ENCODE measurements around the gene STN1.

The STN1 gene

DNA sequence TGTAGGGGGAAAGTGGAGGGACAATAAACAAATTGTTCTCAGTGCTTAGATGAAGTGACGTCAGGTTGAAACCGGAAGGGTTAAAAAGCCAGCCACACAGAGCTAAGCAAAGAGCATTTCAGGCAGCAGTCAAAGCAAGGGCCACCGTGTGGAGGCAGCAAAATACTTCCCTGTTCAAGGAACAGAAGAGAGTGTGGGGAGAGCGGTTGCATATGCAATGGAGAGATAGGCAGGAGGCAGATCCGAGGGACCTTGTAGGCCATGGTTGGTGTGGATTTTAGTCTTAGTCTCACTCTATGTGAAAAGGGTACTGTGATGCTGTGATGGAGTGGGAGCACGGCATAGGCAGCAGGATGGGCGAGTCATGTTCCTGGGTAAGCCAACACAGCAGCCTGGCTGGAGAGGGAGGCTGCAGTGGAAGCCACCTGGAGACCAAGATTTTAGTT is 3.8 kb upstream of the STN1 start:
- TF ChIP-seq, protein P1, sequence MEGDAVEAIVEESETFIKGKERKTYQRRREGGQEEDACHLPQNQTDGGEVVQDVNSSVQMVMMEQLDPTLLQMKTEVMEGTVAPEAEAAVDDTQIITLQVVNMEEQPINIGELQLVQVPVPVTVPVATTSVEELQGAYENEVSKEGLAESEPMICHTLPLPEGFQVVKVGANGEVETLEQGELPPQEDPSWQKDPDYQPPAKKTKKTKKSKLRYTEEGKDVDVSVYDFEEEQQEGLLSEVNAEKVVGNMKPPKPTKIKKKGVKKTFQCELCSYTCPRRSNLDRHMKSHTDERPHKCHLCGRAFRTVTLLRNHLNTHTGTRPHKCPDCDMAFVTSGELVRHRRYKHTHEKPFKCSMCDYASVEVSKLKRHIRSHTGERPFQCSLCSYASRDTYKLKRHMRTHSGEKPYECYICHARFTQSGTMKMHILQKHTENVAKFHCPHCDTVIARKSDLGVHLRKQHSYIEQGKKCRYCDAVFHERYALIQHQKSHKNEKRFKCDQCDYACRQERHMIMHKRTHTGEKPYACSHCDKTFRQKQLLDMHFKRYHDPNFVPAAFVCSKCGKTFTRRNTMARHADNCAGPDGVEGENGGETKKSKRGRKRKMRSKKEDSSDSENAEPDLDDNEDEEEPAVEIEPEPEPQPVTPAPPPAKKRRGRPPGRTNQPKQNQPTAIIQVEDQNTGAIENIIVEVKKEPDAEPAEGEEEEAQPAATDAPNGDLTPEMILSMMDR (IDR thresholded peaks at IDR 0.05; ENCODE audit: low read depth, low read length): no peak
- H3K4me3 ChIP-seq (ENCODE audit: low read depth, low read length): no peak overlapping the region

DNA sequence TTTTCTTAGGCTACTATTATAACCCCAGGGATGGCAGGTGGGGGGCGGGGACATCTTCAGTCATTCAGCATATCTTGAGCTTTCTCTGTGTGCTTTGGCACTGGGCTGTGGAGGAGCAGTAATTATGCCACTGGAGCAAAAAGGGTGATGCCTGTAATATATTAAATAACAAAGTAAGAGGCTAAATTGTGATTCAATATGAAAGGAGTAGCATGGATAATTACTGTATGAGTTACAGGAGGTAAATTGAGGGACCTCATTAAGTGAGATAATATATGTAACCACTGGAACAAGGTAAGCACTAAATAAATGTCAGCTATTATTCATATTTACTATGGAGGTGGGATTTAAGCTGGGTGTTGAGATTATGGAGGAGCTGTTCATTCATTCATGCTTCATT is 3.3 kb upstream of the STN1 start:
- TF ChIP-seq, protein P1 (IDR thresholded peaks at IDR 0.05; ENCODE audit: low read depth, low read length): no peak
- no peak overlapping the region for H3K4me3 ChIP-seq (ENCODE audit: low read depth, low read length)

DNA sequence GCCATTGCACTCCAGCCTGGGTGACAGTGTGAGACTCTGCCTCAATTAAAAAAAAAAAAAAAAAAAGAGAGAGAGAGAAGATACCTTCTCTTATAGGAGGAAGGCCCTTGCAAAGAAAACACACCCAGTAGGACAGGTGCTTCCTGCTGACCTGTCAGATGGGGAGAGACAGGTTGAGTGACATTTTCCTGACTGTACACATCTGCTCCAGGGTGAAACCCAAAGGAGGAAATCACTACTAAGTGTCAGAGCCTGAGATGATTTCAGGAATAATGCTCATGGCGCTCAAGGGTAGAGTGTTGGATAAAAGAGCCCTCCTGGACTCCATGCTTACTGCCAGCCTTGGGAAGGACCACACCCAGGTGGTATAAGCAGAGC is 1.7 kb upstream of the STN1 start:
- TF ChIP-seq, protein P1 (IDR thresholded peaks at IDR 0.05; ENCODE audit: low read depth, low read length): no peak
- no peak overlapping the region for H3K4me3 ChIP-seq (ENCODE audit: low read depth, low read length)

DNA sequence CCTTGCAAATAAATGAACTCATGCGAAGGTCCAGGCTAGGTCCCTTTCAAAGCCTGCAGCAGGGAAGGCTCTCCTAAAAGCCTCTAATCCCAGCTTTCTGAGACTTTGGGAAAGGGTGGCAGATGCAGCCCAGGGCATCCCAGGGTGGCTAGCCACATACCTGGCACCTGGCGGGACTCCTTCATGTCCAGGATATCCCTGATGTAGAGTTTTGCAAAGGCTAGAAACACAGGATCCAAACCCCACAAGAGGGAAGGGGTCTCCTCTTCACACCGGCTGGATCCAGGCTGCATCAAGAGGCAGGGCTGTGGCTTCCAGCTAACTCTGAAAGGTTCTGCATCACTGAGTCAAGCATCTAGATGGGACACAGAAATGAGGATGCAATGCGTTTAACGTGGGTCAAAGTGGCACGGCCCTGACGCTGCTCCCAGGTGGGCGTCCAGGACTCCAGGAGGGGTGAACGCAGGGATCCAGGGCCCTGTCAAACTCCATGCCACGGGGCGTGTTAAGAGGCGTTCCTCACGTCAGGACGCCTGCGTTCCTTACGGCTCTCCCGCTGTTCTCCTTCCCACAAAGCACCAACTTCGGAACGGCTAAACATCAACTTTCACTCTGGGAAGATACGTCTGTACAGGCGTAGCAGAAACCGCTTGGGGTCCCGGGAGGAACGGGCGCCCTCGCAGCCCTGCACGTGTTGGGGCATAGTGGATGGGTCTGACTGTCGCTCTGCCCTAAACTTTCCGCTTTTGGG is 507 bp downstream of the STN1 start:
- H3K4me3 ChIP-seq (ENCODE audit: low read depth, low read length): peak overlapping the region; percentile 76
- TF ChIP-seq, protein P1 (IDR thresholded peaks at IDR 0.05; ENCODE audit: low read depth, low read length): no peak

DNA sequence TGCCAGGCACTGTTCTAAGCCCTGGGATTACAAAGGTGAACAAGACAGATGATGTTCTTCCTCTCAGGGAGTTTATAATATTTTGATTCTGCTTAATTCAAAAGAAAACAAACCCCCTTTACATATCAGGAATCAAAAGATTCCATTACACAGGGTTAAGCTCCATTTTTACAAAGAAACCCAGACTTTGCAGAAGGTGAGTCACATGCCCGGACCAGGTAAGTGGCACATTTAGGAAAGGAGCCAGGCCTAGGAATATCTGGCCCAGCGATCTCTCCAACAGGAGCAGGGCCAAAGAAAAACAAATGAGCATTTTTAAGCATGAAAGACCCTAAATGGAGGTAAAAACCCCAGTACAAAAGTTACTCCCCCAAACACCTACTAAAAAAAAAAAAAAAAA is 1.1 kb downstream of the STN1 start:
- peak overlapping the region; percentile 76 for H3K4me3 ChIP-seq (ENCODE audit: low read depth, low read length)
- TF ChIP-seq, protein P1 (IDR thresholded peaks at IDR 0.05; ENCODE audit: low read depth, low read length): no peak

DNA sequence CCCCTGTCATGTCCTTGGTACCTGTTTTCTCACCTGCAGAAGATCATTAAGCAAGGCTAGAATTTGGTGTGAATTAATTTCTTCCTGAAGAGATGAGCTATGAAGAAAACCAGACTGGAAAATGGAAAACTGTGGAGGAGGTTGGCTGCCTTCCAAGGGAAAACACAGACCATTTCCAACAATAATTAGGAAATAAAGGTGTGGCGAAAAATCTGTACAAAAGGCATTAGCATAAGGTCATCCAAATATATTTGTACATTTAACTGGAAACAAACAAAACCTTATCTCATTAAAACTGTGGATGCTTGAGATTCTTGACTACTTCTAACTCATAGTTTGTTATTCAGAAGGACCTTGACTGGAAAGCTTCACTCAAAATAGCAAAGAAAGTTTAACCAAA is 1.7 kb downstream of the STN1 start:
- TF ChIP-seq, protein P1 (IDR thresholded peaks at IDR 0.05; ENCODE audit: low read depth, low read length): no peak
- peak overlapping the region; percentile 5; the same call in 1 of the 2 replicates for H3K4me3 ChIP-seq (ENCODE audit: low read depth, low read length)

DNA sequence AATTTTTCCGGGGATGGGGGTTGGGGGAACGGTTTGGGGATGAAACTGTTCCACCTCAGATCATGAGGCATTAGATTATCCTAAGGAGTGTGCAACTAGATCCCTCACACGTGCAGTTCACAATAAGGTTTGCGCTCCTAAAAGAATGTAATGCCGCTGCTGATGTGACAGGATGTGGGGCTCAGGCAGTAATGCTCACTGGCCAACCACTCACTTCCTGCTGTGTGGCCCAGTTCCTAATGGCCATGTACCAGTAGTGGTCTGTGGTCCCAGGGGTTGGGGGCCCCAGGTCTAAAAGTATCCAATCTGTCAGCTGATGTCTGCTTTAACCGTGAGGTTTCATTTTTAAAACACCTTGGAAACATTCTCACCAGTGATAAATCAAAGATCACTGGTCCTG is 2.2 kb downstream of the STN1 start:
- TF ChIP-seq, protein P1 (IDR thresholded peaks at IDR 0.05; ENCODE audit: low read depth, low read length): no peak

More for the DNA sequence above, 2.2 kb downstream of the STN1 start:
- no peak overlapping the region for H3K4me3 ChIP-seq (ENCODE audit: low read depth, low read length)
